22Rv1 (cell line): ENCODE measurements around the gene CAD.

Experiments used
- ZFX ChIP-seq: fragments of 450-650 bp; IDR thresholded peaks from 2 replicates; pipeline ENCODE4 v1.6.1; 2017; ENCODE audit warnings: antibody characterized with exemption, borderline replicate concordance
- TF ChIP-seq, protein P1 (sequence below): fragments of 450-650 bp; IDR thresholded peaks from 2 replicates; pipeline ENCODE4 v1.5.1; 2017; ENCODE audit warnings: mild to moderate bottlenecking

- TF ChIP-seq, protein P1, sequence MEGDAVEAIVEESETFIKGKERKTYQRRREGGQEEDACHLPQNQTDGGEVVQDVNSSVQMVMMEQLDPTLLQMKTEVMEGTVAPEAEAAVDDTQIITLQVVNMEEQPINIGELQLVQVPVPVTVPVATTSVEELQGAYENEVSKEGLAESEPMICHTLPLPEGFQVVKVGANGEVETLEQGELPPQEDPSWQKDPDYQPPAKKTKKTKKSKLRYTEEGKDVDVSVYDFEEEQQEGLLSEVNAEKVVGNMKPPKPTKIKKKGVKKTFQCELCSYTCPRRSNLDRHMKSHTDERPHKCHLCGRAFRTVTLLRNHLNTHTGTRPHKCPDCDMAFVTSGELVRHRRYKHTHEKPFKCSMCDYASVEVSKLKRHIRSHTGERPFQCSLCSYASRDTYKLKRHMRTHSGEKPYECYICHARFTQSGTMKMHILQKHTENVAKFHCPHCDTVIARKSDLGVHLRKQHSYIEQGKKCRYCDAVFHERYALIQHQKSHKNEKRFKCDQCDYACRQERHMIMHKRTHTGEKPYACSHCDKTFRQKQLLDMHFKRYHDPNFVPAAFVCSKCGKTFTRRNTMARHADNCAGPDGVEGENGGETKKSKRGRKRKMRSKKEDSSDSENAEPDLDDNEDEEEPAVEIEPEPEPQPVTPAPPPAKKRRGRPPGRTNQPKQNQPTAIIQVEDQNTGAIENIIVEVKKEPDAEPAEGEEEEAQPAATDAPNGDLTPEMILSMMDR: no peak
- no peak for TF ChIP-seq ZFX
Measured at GRCh38 chr2:27236626-27237025, 19.5 kb downstream of the CAD start.
